ENCODE results near the gene GNAO1. TPM values are rescaled to one million over a fixed set of nuclear protein-coding genes. Genes with fewer than 3 reads are reported as not detected.

GNAO1 gene
- total RNA-seq, 1 experiment from 2014 or later, result not detected

DNA sequence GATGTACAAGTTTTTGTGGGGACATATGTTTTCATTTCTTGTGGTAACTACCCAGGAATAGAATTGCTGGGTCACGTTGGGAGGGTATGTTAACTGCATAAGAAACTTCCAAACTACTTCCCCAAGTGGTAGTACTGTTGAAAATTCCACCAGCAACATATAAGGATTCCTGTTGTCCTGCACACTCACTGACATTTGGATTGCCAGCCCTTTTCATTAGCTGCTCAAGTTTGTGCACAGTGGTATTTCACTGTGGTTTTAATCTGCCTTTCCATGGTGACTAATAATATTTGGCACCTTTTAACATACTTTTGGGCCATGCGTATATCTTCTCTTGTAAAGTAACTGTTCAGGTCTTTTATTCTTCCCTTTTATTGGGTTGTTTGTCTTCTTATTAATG is 103.3 kb downstream of the GNAO1 start:
- TF ChIP-seq EZH2phosphoT487 (IDR thresholded peaks at IDR 0.05; ENCODE audit: borderline replicate concordance, low read length) (no peak), EZH2 (IDR thresholded peaks at IDR 0.05; ENCODE audit: low read length, unreplicated experiment) (no peak)
- TF ChIP-seq, protein P1, sequence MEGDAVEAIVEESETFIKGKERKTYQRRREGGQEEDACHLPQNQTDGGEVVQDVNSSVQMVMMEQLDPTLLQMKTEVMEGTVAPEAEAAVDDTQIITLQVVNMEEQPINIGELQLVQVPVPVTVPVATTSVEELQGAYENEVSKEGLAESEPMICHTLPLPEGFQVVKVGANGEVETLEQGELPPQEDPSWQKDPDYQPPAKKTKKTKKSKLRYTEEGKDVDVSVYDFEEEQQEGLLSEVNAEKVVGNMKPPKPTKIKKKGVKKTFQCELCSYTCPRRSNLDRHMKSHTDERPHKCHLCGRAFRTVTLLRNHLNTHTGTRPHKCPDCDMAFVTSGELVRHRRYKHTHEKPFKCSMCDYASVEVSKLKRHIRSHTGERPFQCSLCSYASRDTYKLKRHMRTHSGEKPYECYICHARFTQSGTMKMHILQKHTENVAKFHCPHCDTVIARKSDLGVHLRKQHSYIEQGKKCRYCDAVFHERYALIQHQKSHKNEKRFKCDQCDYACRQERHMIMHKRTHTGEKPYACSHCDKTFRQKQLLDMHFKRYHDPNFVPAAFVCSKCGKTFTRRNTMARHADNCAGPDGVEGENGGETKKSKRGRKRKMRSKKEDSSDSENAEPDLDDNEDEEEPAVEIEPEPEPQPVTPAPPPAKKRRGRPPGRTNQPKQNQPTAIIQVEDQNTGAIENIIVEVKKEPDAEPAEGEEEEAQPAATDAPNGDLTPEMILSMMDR (conservative IDR thresholded peaks at IDR 0.05; ENCODE audit: low read depth, low read length), result no peak
- ATAC-seq, result peak; percentile 57
- Histone ChIP-seq H3K79me2 (ENCODE audit: low read length) (no peaks in the 10 kb centered on the region), H3K9me2 (replicated peaks; ENCODE audit: low read length) (no peaks in the 10 kb centered on the region), H4K20me1 (ENCODE audit: low read length) (no peaks in the 10 kb centered on the region), H2AFZ (ENCODE audit: low read length) (no peak overlapping the region), H3K4me3 (ENCODE audit: low read length) (no peak overlapping the region), H3K36me3 (ENCODE audit: low read depth, low read length) (no peaks in the 10 kb centered on the region), H3K4me2 (ENCODE audit: low read length) (no peak overlapping the region), H3F3A (ENCODE audit: low read length, unreplicated experiment) (no peaks in the 10 kb centered on the region), H3K27ac (ENCODE audit: low read length) (no peak overlapping the region), H3K27me3 (ENCODE audit: low read length) (0 out of 2 replicates have a peak, but pooled peaks cover 15% of the 10 kb centered on the region), H3K9me3 (ENCODE audit: low read length) (no peaks in the 10 kb centered on the region), H3K9ac (ENCODE audit: low read length) (no peak overlapping the region), H3K4me1 (ENCODE audit: insufficient read depth, low read length) (0 out of 2 replicates have a peak, but pooled peaks cover 10% of the 10 kb centered on the region)
- no TSS peak for BruUV-seq (replicated peaks)
- POLR2A ChIA-PET (ENCODE audit: unreplicated experiment), result no interaction called here
- CTCF ChIA-PET, result no interaction called here
- intact Hi-C loops (cut with micrococcal nuclease), result no loop called here
- peak; percentile 27 for DNase-seq

DNA sequence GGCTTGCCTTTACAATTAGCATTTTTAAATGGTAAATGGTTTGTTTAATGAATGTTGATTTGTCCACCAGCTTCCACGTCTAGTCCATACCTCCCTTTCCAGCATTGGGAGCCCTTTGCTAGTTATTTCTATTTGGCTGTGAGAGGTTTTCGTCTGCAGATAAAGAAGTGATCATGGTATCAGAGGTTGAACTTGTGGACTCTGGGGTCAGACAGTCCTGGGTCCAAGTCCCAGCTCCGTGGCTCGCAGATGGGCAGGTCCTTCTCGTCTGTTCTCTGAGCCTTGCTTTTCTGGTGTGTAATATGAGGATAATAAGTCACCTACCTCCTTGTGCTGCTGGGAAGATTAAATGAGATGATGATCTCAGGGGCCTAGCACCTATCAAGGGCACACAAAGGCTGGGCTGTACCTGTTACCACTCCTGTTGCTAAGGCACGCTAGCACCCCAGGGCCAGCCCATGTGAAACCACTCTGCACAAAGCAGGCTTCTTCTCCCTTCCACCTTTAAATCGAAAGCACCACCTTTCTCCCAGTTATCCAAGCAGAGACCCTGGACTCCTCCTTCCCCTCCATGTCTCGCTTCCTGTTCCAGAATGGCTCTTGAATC is 103.9 kb downstream of the GNAO1 start:
- Histone ChIP-seq H3F3A (ENCODE audit: low read length, unreplicated experiment) (no peaks in the 10 kb centered on the region), H2AFZ (ENCODE audit: low read length) (no peak overlapping the region), H3K79me2 (ENCODE audit: low read length) (no peaks in the 10 kb centered on the region), H3K4me1 (ENCODE audit: insufficient read depth, low read length) (0 out of 2 replicates have a peak, but pooled peaks cover 10% of the 10 kb centered on the region), H3K4me2 (ENCODE audit: low read length) (no peak overlapping the region), H3K9me3 (ENCODE audit: low read length) (no peaks in the 10 kb centered on the region), H3K9me2 (replicated peaks; ENCODE audit: low read length) (no peaks in the 10 kb centered on the region), H3K27ac (ENCODE audit: low read length) (no peak overlapping the region), H3K36me3 (ENCODE audit: low read depth, low read length) (no peaks in the 10 kb centered on the region), H3K9ac (ENCODE audit: low read length) (no peak overlapping the region), H3K4me3 (ENCODE audit: low read length) (no peak overlapping the region), H3K27me3 (ENCODE audit: low read length) (0 out of 2 replicates have a peak, but pooled peaks cover 15% of the 10 kb centered on the region), H4K20me1 (ENCODE audit: low read length) (no peaks in the 10 kb centered on the region)
- intact Hi-C loops (cut with micrococcal nuclease), result no loop called here
- DNase-seq, result no peak
- ChIA-PET CTCF (no interaction called here), POLR2A (ENCODE audit: unreplicated experiment) (no interaction called here)
- no TSS peak for BruUV-seq (replicated peaks)
- no peak for TF ChIP-seq EZH2 (IDR thresholded peaks at IDR 0.05; ENCODE audit: low read length, unreplicated experiment)
- TF ChIP-seq, protein P1 (conservative IDR thresholded peaks at IDR 0.05; ENCODE audit: low read depth, low read length), result no peak
- no peak for TF ChIP-seq EZH2phosphoT487 (IDR thresholded peaks at IDR 0.05; ENCODE audit: borderline replicate concordance, low read length)
- no peak for ATAC-seq

DNA sequence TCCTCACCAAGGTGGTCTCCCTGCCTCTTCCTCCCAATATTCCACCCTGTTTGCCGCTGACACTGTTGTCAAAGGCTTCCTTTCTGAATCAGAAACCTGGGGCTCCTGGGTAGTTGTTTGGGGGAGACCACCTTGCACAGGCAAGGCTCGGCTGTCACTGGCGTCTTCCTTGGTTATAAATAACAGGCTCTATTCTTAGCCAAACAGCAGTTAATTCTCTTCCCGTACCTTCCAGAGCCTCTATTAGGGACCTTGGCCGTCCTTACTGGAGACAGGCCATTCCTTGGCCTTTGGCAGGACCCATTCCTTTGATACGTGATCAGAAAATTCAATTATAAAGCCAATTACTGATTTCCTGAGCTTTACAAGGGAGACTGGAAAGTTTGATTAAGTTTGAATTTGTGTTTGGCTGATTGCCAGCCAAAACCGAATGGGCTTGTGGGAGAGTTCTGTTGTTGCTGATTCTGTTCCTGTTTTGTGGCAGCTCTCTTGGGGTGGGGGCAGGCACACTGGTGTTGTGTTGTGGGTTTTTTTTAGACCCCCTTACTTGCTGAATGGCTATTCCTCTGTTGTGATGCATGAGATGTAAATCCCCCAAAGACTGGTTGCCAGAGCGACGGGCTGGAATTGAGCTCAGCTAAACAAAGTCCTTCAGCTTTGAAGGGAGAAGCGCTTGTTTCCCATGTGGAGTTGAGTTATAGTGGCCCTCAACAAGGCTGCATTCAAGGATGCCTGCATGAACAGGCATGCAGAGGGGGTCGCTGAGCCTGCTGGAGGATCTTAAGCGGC is 104.6 kb downstream of the GNAO1 start:
- Histone ChIP-seq H3K27ac (ENCODE audit: low read length) (no peak overlapping the region), H3K27me3 (ENCODE audit: low read length) (0 out of 2 replicates have a peak, but pooled peaks cover 15% of the 10 kb centered on the region), H3K4me2 (ENCODE audit: low read length) (no peak overlapping the region), H3K4me1 (ENCODE audit: insufficient read depth, low read length) (0 out of 2 replicates have a peak, but pooled peaks cover 10% of the 10 kb centered on the region), H4K20me1 (ENCODE audit: low read length) (no peaks in the 10 kb centered on the region), H3K36me3 (ENCODE audit: low read depth, low read length) (no peaks in the 10 kb centered on the region), H3F3A (ENCODE audit: low read length, unreplicated experiment) (no peaks in the 10 kb centered on the region), H3K9me3 (ENCODE audit: low read length) (no peaks in the 10 kb centered on the region), H2AFZ (ENCODE audit: low read length) (no peak overlapping the region), H3K9me2 (replicated peaks; ENCODE audit: low read length) (no peaks in the 10 kb centered on the region), H3K79me2 (ENCODE audit: low read length) (no peaks in the 10 kb centered on the region), H3K9ac (ENCODE audit: low read length) (no peak overlapping the region), H3K4me3 (ENCODE audit: low read length) (no peak overlapping the region)
- no TSS peak for BruUV-seq (replicated peaks)
- DNase-seq (no peak), ATAC-seq (no peak)
- POLR2A ChIA-PET (ENCODE audit: unreplicated experiment), result no interaction called here
- intact Hi-C loops (cut with micrococcal nuclease), result no loop called here
- TF ChIP-seq, protein P1 (conservative IDR thresholded peaks at IDR 0.05; ENCODE audit: low read depth, low read length), result no peak
- CTCF ChIA-PET, result no interaction called here

All from PC-3 (cell line).